H1 (cell line): Measurements from ENCODE around the gene PDIA5.

ENCODE experiments used
- CREB1 ChIP-seq: IDR thresholded peaks from 2 replicates; pipeline ENCODE4 v1.6.1; 2012; ENCODE audit warnings: inconsistent platforms
- EGR1 ChIP-seq: IDR thresholded peaks from 2 replicates; pipeline ENCODE4 v1.6.1; 2011; ENCODE audit warnings: low read depth, low read length, borderline replicate concordance
- EP300 ChIP-seq, 2 experiments: IDR thresholded peaks; 1 replicate in 1 of 2; 2 replicates in 1 of 2; pipeline ENCODE4 v1.6.1; 2011 to 2012; ENCODE audit warnings: low read depth in 2 of 2, low read length in 2 of 2, mild to moderate bottlenecking in 2 of 2, borderline replicate concordance in 1 of 2, inconsistent platforms in 1 of 2, moderate library complexity in 1 of 2
- GABPA ChIP-seq: IDR thresholded peaks from 2 replicates; pipeline ENCODE4 v1.6.1; 2011; ENCODE audit warnings: mild to moderate bottlenecking, low read length, moderate library complexity, borderline replicate concordance; ENCODE audit not compliant: insufficient read depth
- POLR2A ChIP-seq, 2 experiments: IDR thresholded peaks; 1 replicate in 1 of 2; 2 replicates in 1 of 2; pipeline ENCODE4 v1.6.1; 2011; ENCODE audit warnings: low read depth in 2 of 2, low read length in 2 of 2, mild to moderate bottlenecking in 2 of 2; ENCODE audit errors: control extremely low read depth in 1 of 2
- POLR2AphosphoS5 ChIP-seq: IDR thresholded peaks from 2 replicates; pipeline ENCODE4 v1.6.1; 2011; ENCODE audit warnings: low read depth, low read length
- RAD21 ChIP-seq, 2 experiments: IDR thresholded peaks in 1 of 2; conservative IDR thresholded peaks in 1 of 2; 2 replicates each; pipeline ENCODE4 v1.6.1; 2011; ENCODE audit warnings: low read depth in 2 of 2, low read length in 2 of 2, improper control_type of control experiment in 1 of 2, inconsistent platforms in 1 of 2, mild to moderate bottlenecking in 1 of 2, moderate library complexity in 1 of 2
- RFX5 ChIP-seq: IDR thresholded peaks from 2 replicates; pipeline ENCODE4 v1.6.1; 2011; ENCODE audit warnings: low read depth, low read length, improper control_type of control experiment, borderline replicate concordance
- RXRA ChIP-seq: IDR thresholded peaks from 2 replicates; pipeline ENCODE4 v1.6.1; 2011; ENCODE audit warnings: low read depth, mild to moderate bottlenecking, low read length, moderate library complexity; ENCODE audit not compliant: insufficient read depth
- SUZ12 ChIP-seq: fragments of 200-600 bp; sonication (generic); IDR thresholded peaks from 2 replicates; pipeline ENCODE4 v1.6.1; 2012; ENCODE audit warnings: mild to moderate bottlenecking, inconsistent platforms, low read length, moderate library complexity, mixed read lengths
- TF ChIP-seq, protein P1 (sequence below), 3 experiments: IDR thresholded peaks; 1 replicate in 2 of 3; 2 replicates in 1 of 3; pipeline versions ENCODE4 v1.5.1 to v1.6.1; 2011; ENCODE audit warnings: low read length in 3 of 3, mild to moderate bottlenecking in 3 of 3, inconsistent platforms in 2 of 3, low read depth in 1 of 3, moderate library complexity in 1 of 3; ENCODE audit not compliant: insufficient read depth in 1 of 3; ENCODE audit errors: control extremely low read depth in 1 of 3

DNA sequence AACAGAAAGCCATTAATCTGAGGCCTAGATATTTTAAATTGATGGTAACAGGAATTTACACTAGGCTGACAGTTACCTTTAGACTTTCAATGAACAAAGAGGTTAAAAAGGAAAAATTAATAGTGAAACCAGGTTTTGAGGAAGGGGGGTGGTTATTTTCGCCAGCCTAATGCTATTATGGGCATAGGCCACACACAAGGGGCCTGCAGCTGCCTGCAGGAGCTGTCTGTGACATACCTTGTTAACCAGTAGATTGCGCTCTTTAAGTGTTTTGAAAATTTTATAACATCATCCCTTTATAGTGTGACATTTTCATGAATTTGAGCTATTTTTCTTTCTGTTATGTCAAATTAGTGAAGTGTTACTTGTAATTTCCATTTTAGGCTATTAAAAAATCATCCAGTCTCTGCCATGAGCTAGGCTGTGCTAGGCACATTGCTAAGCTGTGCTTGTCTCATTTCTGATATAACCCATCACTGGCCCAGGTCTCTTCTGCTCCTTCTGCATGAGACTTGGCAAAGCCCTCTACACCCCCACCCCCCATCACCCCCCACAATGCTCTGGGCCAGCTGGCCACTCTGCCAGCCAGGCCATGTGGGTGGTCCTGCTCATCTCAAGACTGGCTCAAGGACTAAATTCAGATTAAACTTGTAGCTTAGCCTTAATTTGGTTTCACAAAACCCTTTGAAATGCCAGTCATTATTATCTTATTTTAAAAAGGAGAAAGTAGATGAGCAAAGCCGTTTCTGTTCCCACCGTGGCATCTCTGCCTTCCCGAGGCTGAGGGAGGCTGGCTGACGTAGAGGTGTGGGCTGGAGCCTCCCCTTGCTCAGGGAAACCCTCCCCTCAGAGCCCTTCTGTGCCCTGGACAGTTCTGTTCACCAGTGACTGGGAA is 86.5 kb downstream of the PDIA5 start:
- TF ChIP-seq RFX5 (no peak), POLR2AphosphoS5 (no peak), RAD21 (IDR thresholded peaks at IDR 0.05 in 1 of 2, conservative IDR thresholded peaks at IDR 0.05 in 1 of 2; ENCODE audit: low read depth in 2 of 2, low read length in 2 of 2) (no peak), POLR2A (IDR thresholded peaks at IDR 0.05; ENCODE audit: control extremely low read depth in 1 of 2, low read depth in 2 of 2, low read length in 2 of 2) (no peak), SUZ12 (no peak), GABPA (no peak), RXRA (no peak), EGR1 (no peak), CREB1 (no peak), EP300 (IDR thresholded peaks at IDR 0.05; ENCODE audit: borderline replicate concordance in 1 of 2, low read depth in 2 of 2, low read length in 2 of 2) (no peak)
- TF ChIP-seq, protein P1, sequence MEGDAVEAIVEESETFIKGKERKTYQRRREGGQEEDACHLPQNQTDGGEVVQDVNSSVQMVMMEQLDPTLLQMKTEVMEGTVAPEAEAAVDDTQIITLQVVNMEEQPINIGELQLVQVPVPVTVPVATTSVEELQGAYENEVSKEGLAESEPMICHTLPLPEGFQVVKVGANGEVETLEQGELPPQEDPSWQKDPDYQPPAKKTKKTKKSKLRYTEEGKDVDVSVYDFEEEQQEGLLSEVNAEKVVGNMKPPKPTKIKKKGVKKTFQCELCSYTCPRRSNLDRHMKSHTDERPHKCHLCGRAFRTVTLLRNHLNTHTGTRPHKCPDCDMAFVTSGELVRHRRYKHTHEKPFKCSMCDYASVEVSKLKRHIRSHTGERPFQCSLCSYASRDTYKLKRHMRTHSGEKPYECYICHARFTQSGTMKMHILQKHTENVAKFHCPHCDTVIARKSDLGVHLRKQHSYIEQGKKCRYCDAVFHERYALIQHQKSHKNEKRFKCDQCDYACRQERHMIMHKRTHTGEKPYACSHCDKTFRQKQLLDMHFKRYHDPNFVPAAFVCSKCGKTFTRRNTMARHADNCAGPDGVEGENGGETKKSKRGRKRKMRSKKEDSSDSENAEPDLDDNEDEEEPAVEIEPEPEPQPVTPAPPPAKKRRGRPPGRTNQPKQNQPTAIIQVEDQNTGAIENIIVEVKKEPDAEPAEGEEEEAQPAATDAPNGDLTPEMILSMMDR (IDR thresholded peaks at IDR 0.05; ENCODE audit: control extremely low read depth in 1 of 3, insufficient read depth in 1 of 3, low read depth in 1 of 3, low read length in 3 of 3) = no peak
